GM20431 (cell line): ENCODE results near the gene SLFN14.

Source experiments
- in situ Hi-C: fragments of 300-500 bp; cut with MseI, MboI; formaldehyde crosslinking; loops from one replicate; pipeline ENCODE4 v1.15.0; 2020; ENCODE audit warnings: low sequenced_read_pairs; ENCODE audit not compliant: unreplicated experiment

SLFN14 gene

DNA sequence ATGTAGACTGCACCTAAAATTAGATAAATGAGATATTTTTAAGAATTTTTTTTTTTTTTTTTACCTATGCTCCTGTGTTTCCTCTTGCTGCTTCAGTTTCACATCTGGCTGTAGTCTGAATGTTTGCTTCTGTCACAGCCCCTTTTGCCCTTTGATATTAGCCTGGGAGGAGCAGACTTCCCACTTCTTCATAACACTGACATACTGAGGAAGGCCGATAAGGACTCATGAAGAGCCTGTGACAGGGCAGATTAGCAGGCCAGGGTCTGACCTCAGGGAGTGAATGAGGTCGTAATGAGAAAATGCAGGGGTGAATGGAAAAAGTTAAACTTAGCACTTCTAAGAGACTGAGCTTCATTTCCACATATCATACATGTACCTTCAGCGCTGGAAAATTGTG lies at the start of gene SLFN14:
Gene SLFN14 (minus strand): TSS at position 117 of the 400 bp plus-strand sequence. CDS start 2,757 bp downstream, outside the sequence.
- in situ Hi-C loops = no loop called here

DNA sequence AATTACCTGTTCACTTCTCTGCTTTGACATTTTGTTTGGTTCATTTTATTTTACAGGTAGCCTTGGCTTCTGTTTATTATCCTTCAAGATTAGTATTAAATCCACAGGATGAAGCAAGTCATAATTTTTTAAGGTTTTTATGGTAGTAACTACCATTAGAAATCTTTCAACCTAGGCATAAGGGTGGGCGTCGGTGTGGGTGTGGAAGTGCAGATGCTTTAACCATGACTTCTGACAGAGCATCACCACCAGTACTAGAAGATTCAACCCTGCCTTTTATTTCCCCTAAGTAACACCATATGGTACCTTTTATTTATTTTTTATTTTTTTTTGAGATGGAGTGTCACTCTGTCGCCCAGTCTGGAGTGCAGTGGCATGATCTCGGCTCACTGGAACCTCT lies 49.2 kb upstream of the SLFN14 start:
- in situ Hi-C loops = no loop called here

GRCh38 chr17:35607239-35607847 lies 46.7 kb upstream of the SLFN14 start:
- in situ Hi-C loops = no loop called here

DNA sequence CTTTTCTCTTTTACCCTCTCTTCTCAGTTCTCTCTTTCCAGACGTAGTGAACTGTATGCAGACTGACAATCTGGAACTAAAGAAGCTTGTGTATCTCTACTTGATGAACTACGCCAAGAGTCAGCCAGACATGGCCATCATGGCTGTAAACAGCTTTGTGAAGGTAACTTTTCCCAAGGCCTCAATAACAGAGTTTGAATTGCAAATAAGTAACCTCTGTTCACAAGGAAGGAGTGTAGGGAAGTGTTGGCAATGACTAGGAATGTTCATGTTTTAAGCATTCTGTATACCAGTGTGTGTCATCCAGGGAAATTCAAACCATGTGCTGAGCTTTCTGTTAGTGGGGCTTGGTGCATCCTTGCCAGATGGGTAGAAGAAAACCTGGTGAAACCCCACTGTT lies 45.1 kb upstream of the SLFN14 start:
- in situ Hi-C loops = no loop called here

DNA sequence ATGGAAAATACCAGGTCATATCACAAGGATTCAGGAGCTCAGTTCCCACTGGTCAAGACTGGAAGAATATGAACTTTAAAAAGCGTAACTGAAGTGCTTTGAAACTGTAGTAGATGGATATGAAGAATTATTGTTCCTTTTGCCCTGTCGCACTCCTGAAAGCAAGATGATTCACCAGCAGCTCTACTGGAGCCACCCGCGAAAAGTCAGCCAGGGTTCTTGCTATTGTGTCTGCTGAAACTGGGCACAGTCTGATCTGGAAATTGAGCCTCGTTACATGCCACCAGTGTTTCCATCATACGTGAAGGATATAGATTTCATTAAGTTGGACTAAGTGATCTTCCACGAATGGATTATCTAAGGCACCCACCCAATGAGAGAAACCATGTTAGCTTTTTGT lies 43.1 kb upstream of the SLFN14 start:
- in situ Hi-C loops = no loop called here

GRCh38 chr17:35597604-35598003 lies 37.0 kb upstream of the SLFN14 start:
- in situ Hi-C loops = no loop called here

GRCh38 chr17:35596530-35597233 lies 36.1 kb upstream of the SLFN14 start:
- in situ Hi-C loops = no loop called here

DNA sequence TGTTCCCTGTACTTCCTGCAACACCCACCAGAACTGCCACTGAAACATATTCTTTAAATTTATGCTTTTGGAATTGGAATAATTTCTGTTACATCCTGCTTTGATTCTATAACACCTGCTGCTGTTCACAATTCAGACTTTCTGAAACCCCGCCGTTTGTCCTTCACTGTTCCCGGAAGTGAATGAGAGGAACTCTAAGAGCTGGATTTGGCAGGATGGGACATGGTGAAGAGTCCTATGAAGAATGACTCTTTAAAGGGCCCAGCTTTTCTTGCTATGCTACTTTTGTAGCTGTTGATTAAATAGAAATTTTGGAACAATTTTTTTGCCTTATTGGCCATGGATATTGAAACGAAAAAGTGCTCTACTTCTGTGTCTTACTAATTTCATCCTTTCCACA lies 35.5 kb upstream of the SLFN14 start:
- in situ Hi-C loops = no loop called here

GRCh38 chr17:35588196-35588920 lies 27.7 kb upstream of the SLFN14 start:
- in situ Hi-C loops = no loop called here

- in situ Hi-C loops = no loop called here
Observed at GRCh38 chr17:35587074-35587961, 26.7 kb upstream of the SLFN14 start, which contains the start of gene AP2B1. Gene AP2B1 (plus strand): TSS chr17:35587322. CDS start chr17:35594031, 6,709 bp downstream.

DNA sequence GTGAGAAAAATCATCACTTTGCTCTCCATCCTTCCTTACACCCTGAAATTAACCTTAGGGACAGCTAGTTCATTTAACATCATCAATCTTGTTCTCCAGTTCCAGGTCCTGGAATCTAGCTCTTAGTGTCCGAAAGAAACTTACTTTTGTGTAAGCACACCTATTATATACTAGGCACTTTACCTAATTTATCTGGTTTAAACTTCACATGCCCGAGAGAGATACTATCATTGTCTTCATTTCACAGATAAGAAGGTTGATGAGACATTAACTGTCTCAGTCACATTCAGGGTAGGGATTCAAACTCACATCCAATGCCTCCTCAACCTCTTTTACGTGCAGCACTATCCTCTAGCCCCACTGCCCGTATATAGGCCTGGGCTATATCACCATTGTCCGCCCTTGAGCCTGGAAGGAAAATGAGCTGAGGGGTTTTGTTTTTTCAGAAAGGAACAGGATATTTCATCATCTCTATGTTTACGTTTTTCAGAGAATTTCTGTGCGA lies 26.0 kb upstream of the SLFN14 start:
- in situ Hi-C loops = no loop called here

DNA sequence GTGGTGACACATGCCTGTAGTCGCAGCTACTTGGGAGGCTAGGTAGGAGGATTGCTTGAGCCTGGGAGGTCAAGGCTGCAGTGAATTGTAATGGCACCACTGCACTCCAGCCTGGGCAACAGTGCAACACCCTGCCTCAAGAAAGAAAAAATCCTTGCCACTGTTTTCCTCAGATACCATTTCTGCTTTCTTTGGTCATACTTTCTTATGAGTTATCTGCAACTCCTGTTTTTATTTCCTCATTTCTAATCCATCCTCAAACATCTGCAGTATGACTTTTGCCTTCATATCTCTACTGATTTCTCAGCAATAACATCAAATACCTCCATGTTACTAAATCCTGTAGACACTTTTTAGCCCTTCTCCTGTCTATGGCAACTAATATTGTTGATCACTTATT lies 23.4 kb upstream of the SLFN14 start:
- in situ Hi-C loops = no loop called here

DNA sequence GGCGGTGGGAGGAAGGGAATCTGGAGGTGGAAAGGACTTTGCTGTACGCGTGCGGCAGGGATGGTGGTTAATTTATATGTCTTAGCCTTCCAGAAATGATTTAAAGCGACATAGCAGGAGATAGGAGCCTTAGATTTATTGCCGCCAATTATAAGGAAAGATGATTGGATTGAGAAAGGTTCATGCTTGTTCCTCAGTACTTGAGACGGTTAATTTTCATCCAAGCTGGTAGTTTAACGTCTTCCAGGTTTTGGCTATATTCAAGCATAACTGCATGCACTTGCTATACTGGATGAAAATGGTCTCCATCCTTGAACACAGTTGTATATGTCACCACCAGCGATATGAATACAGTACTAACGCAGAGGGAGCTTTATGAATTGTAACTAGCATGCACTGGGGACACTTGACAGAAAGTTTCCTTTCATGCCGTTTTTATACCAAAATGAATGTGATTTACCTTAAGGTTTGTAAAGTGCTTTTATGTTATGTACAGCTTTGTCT lies 18.4 kb upstream of the SLFN14 start:
- in situ Hi-C loops = no loop called here

GRCh38 chr17:35578197-35578928 lies 17.7 kb upstream of the SLFN14 start, which contains the start of gene PEX12:
Gene PEX12 (minus strand): TSS chr17:35578571. CDS start chr17:35578021, 550 bp downstream.
- in situ Hi-C loops = no loop called here

DNA sequence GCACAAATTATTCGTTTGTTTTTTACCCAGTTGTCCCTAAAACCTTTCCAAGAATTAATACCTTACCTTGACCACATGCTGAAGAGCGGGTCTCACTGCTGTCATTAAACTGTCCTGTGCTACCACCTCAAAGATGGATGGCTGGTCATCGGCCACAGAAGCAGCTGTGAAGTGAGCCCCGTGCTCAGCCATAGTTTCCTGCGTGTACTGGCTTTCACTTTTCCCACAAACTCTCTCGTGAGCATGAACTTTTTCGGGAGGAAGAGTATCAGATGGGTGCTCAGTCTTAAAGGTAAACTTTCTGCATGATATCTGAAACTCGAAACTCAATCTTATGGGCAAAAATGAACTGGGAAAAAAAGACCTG lies 17.2 kb upstream of the SLFN14 start:
- in situ Hi-C loops = no loop called here

GRCh38 chr17:35575759-35576158 lies 15.1 kb upstream of the SLFN14 start:
- in situ Hi-C loops = no loop called here

GRCh38 chr17:35569405-35569804 lies 8.8 kb upstream of the SLFN14 start:
- in situ Hi-C loops = no loop called here

DNA sequence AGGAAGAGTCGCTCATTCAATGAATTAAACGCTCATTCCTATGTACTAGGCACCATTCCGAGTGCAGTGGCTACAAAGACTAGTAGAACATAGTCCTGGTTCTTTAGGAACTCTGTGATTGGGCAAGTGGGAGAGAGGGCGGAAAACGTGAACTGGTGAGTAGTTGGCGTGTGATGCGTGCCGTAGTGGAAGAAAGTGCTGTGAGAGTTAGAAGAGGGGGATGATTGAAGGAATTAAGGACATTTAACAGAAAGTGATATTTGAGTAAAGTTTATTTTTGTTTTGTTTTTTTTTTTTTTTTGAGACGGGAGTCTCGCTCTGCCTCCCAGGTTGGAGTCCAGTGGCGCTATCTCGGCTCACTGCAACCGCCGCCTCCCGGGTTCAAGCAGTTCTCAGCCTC lies 7.9 kb upstream of the SLFN14 start:
- in situ Hi-C loops = no loop called here

DNA sequence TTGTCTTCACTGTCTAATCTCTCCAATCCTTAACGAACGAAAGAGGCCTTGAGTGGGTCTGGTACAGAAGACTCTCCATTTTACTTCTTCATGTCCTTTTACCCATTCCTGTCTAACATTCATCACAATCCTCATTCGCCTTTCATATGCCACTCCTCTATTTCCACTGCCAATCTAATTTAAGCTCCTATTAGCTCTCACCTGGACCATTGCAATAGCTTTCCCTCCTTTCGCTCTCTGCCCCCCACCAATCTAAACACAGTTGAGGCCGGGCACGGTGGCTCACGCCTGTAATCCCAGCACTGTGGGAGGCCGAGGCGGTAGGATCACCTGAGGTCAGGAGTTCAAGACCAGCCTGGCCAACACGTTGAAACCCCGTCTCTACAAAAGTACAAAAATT lies 6.3 kb upstream of the SLFN14 start:
- in situ Hi-C loops = no loop called here
